ENCODE data around the gene WASHC2A. TPM values are rescaled to one million over a fixed set of nuclear protein-coding genes. Genes with fewer than 3 reads are reported as not detected.
"Not testable (repeated sequence)": the region's sequence is repeated elsewhere in the genome, so short reads cannot be mapped to it uniquely, and the experiment has no call there.

Gene WASHC2A
- total and polyA plus RNA-seq, 2 of the 13 experiments (the other 11 are each of a cell fraction or from before 2014, with no cell fraction given): 22.8 to 29.6 TPM

- DNase-seq (ENCODE audit: low spot score); H3K4me3 ChIP-seq (replicated peaks in 1 of 3; ENCODE audit: insufficient read depth in 1 of 3, low read depth in 2 of 3, low read length in 3 of 3); FAIRE-seq; H2AFZ ChIP-seq (ENCODE audit: low read length); H3K4me2 ChIP-seq (ENCODE audit: low read depth, low read length); CTCF ChIA-PET (ENCODE audit: low intra/inter-chr PET ratio, low total read pairs); BruUV-seq (replicated peaks); intact Hi-C loops (cut with micrococcal nuclease; ENCODE audit: unreplicated experiment); ATAC-seq; H4K20me1 ChIP-seq (ENCODE audit: insufficient read depth, low read length); H3K9me3 ChIP-seq (ENCODE audit: low read length); H3K36me3 ChIP-seq (replicated peaks in 1 of 2; ENCODE audit: control insufficient read depth in 1 of 2, insufficient read depth in 2 of 2, low read length in 2 of 2); H3K27me3 ChIP-seq (ENCODE audit: control insufficient read depth in 1 of 2, insufficient read depth in 2 of 2, low read length in 2 of 2); H3K79me2 ChIP-seq (ENCODE audit: insufficient read depth, low read length); in situ Hi-C loops (cut with HindIII; ENCODE audit: extremely low pct_ligation_motif_present, low pct_unique_long_range_greater_than_20kb); H3K27ac ChIP-seq (ENCODE audit: extremely low read length, insufficient read depth, low read length); POLR2A ChIA-PET; H3K9ac ChIP-seq (ENCODE audit: insufficient read depth, low read depth, low read length): not testable (repeated sequence)
- 52% methylated on average over 4 of the region's 7 CpGs for WGBS (ENCODE audit: low lambda C conversion rate)
- H3K4me1 ChIP-seq (ENCODE audit: insufficient read depth, low read length): peaks cover 22% of the 10 kb centered on the region
Measured at GRCh38 chr10:50061548-50061947, 6.2 kb upstream of the WASHC2A start.

- FAIRE-seq: no peak
Measured at GRCh38 chr10:50063100-50063499, 4.7 kb upstream of the WASHC2A start.

More at GRCh38 chr10:50063100-50063499, 4.7 kb upstream of the WASHC2A start:
- DNase-seq (ENCODE audit: low spot score) (no peak), ATAC-seq (no peak; the same call in 2 of the 3 replicates)
- in situ Hi-C loops (cut with HindIII; ENCODE audit: extremely low pct_ligation_motif_present, low pct_unique_long_range_greater_than_20kb): no loop called here
- CTCF ChIA-PET (ENCODE audit: low intra/inter-chr PET ratio, low total read pairs): no interaction called here
- 23% methylated on average over 8 of the region's 8 CpGs for WGBS (ENCODE audit: low lambda C conversion rate)
- BruUV-seq (replicated peaks): no TSS peak
- POLR2A ChIA-PET: no interaction called here
- Histone ChIP-seq H3K79me2 (ENCODE audit: insufficient read depth, low read length) (no peaks in the 10 kb centered on the region), H3K9ac (ENCODE audit: insufficient read depth, low read depth, low read length) (no peak overlapping the region), H3K27me3 (ENCODE audit: control insufficient read depth in 1 of 2, insufficient read depth in 2 of 2, low read length in 2 of 2) (no peaks in the 10 kb centered on the region), H3K27ac (ENCODE audit: extremely low read length, insufficient read depth, low read length) (no peak overlapping the region), H3K36me3 (replicated peaks in 1 of 2; ENCODE audit: control insufficient read depth in 1 of 2, insufficient read depth in 2 of 2, low read length in 2 of 2) (no peaks in the 10 kb centered on the region), H3K9me3 (ENCODE audit: low read length) (no peaks in the 10 kb centered on the region), H3K4me1 (ENCODE audit: insufficient read depth, low read length) (peaks cover 15% of the 10 kb centered on the region; the same call in 1 of the 2 replicates), H2AFZ (ENCODE audit: low read length) (no peak overlapping the region), H4K20me1 (ENCODE audit: insufficient read depth, low read length) (no peaks in the 10 kb centered on the region), H3K4me2 (ENCODE audit: low read depth, low read length) (no peak overlapping the region), H3K4me3 (replicated peaks in 1 of 3; ENCODE audit: insufficient read depth in 1 of 3, low read depth in 2 of 3, low read length in 3 of 3) (no peak overlapping the region)
- no peak for TF ChIP-seq PAXIP1 (CRISPR knock-in tag; conservative IDR thresholded peaks at IDR 0.05)
- TF ChIP-seq ZNF691 (CRISPR knock-in tag; IDR thresholded peaks at IDR 0.05; ENCODE audit: borderline replicate concordance, low read depth): no peak
- 0 out of 2 replicates have a peak, but pooled peaks have one; percentile 19 for TF ChIP-seq CTCF (CRISPR knock-in tag; IDR thresholded peaks at IDR 0.05)
- peak; percentile 98 for TF ChIP-seq ZNF740 (CRISPR knock-in tag; IDR thresholded peaks at IDR 0.05)
- TF ChIP-seq MZF1 (CRISPR knock-in tag; IDR thresholded peaks at IDR 0.05; ENCODE audit: borderline replicate concordance): no peak
- intact Hi-C loops (cut with micrococcal nuclease; ENCODE audit: unreplicated experiment): no loop called here

Measured in HepG2 (cell line).